Measurements from ENCODE around the gene RPS28. TPM values are rescaled to one million over a fixed set of nuclear protein-coding genes. Genes with fewer than 3 reads are reported as not detected.

The RPS28 gene
- total and polyA plus RNA-seq, 12 donors: 883 to 1,375 (median 1,088) TPM

GRCh38 chr19:8367327-8368001 lies 46.2 kb downstream of the RPS28 start:
- Histone ChIP-seq H3K4me1 (peaks cover 17 to 79% (median 54%) of the 10 kb centered on the region in 9 donors), H3K9me3 (no peaks in the 10 kb centered on the region), H3K36me3 (peaks cover 0 to 49% (median 0%) of the 10 kb centered on the region in 9 donors), H3K27me3 (peaks cover 0 to 30% (median 0%) of the 10 kb centered on the region in 7 donors), H3K27ac (peak overlapping the region in 9 of 10 donors; percentile 31 to 93 (median 78)), H3K4me3 (peak overlapping the region in 7 of 10 donors; percentile 13 to 79 (median 23))
- intact Hi-C loops (cut with DNase I): loop anchor here in 3 of 10 donors (1.0 to 2.0 kb wide), 3 partner anchors 23 to 25 kb away; partner anchors contain the start of gene RAB11B (in 2 of the 3)
- peak; percentile 90 to 91 for DNase-seq
- 20 to 22% methylated on average over 23 of the region's 23 CpGs for WGBS, 2 donors
- no peak for TF ChIP-seq CTCF (IDR thresholded peaks at IDR 0.05)
- ATAC-seq: peak; percentile 36 to 81 (median 66)

GRCh38 chr19:8370176-8371010 lies 49.1 kb downstream of the RPS28 start:
- WGBS, 2 donors: 84 to 87% methylated on average over 19 of the region's 19 CpGs
- TF ChIP-seq CTCF (IDR thresholded peaks at IDR 0.05): no peak
- no peaks in the 10 kb centered on the region for H3K9me3 ChIP-seq
- ATAC-seq: peak in 5 of 8 donors; percentile 18 to 41 (median 34)
- H3K27me3 ChIP-seq: peaks cover 0 to 7% (median 0%) of the 10 kb centered on the region in 7 donors
- H3K36me3 ChIP-seq: peaks cover 0 to 72% (median 4%) of the 10 kb centered on the region in 9 donors
- H3K4me1 ChIP-seq: peaks cover 12 to 57% (median 28%) of the 10 kb centered on the region in 9 donors
- intact Hi-C loops (cut with DNase I): no loop called here
- H3K27ac ChIP-seq: peak overlapping the region in 4 of 10 donors; percentile 15 to 60 (median 29)
- no peak for DNase-seq
- no peak overlapping the region for H3K4me3 ChIP-seq

GRCh38 chr19:8371011-8371804 lies 49.9 kb downstream of the RPS28 start:
- H3K4me3 ChIP-seq: no peak overlapping the region
- H3K27ac ChIP-seq: peak overlapping the region in 5 of 10 donors; percentile 19 to 60 (median 33)
- peaks cover 0 to 72% (median 4%) of the 10 kb centered on the region in 9 donors for H3K36me3 ChIP-seq
- no peak for TF ChIP-seq CTCF (IDR thresholded peaks at IDR 0.05)
- peak in 1 of 8 donors; percentile 0 for ATAC-seq
- peaks cover 12 to 51% (median 28%) of the 10 kb centered on the region in 9 donors for H3K4me1 ChIP-seq
- intact Hi-C loops (cut with DNase I): no loop called here
- no peaks in the 10 kb centered on the region for H3K9me3 ChIP-seq
- H3K27me3 ChIP-seq: no peaks in the 10 kb centered on the region
- 80 to 82% methylated on average over 28 of the region's 28 CpGs for WGBS, 2 donors
- DNase-seq: no peak

Other genes starting within 250 kb of the RPS28 start
- under 1 TPM in 3 of 10 donors, not detected in 7; 0.05 to 0.26 (median 0.06) TPM for gene FBN3, start 171.9 kb upstream of the RPS28 start, total RNA-seq
- not detected for gene FBN3, start 171.9 kb upstream of the RPS28 start, polyA plus RNA-seq
- 10 to 100 TPM; 13.9 to 25.0 (median 17.7) TPM for gene CERS4, start 112.1 kb upstream of the RPS28 start, total RNA-seq
- 10 to 100 TPM; 19.5 to 28.9 TPM for gene CERS4, start 112.1 kb upstream of the RPS28 start, polyA plus RNA-seq
- 10 to 100 TPM; 20.3 to 38.9 (median 26.0) TPM for gene CD320, start 13.1 kb upstream of the RPS28 start, total RNA-seq
- gene CD320, start 13.1 kb upstream of the RPS28 start, polyA plus RNA-seq: 10 to 100 TPM; 50.8 to 81.2 TPM
- gene NDUFA7, start 121 bp upstream of the RPS28 start, total RNA-seq: 100 to 1,000 TPM in 5 of 10 donors, 10 to 100 TPM in 5; 74.7 to 124 (median 99.7) TPM
- gene NDUFA7, start 121 bp upstream of the RPS28 start, polyA plus RNA-seq: 100 to 1,000 TPM; 227 to 436 TPM
- gene KANK3, start 21.8 kb downstream of the RPS28 start, total RNA-seq: 10 to 100 TPM; 10.2 to 26.1 (median 16.7) TPM
- gene KANK3, start 21.8 kb downstream of the RPS28 start, polyA plus RNA-seq: 10 to 100 TPM; 23.8 to 34.0 TPM
- gene ANGPTL4, start 42.7 kb downstream of the RPS28 start, total RNA-seq: 100 to 1,000 TPM in 1 of 10 donors, 10 to 100 TPM in 1, 1 to 10 TPM in 8; 1.5 to 154 (median 4.5) TPM
- gene ANGPTL4, start 42.7 kb downstream of the RPS28 start, polyA plus RNA-seq: 10 to 100 TPM; 11.3 to 28.7 TPM
- gene RAB11B, start 68.9 kb downstream of the RPS28 start, total RNA-seq: 100 to 1,000 TPM; 140 to 178 (median 159) TPM
- 100 to 1,000 TPM; 111 to 112 TPM for gene RAB11B, start 68.9 kb downstream of the RPS28 start, polyA plus RNA-seq
- gene MARCHF2, start 91.8 kb downstream of the RPS28 start, total RNA-seq: 100 to 1,000 TPM in 1 of 10 donors, 10 to 100 TPM in 9; 70.4 to 104 (median 90.8) TPM
- 10 to 100 TPM; 49.2 to 67.5 TPM for gene MARCHF2, start 91.8 kb downstream of the RPS28 start, polyA plus RNA-seq
- gene HNRNPM, start 123.5 kb downstream of the RPS28 start, total RNA-seq: 100 to 1,000 TPM in 2 of 10 donors, 10 to 100 TPM in 8; 87.4 to 127 (median 93.9) TPM
- 100 to 1,000 TPM in 1 of 2 donors, 10 to 100 TPM in 1; 48.5 to 123 TPM for gene HNRNPM, start 123.5 kb downstream of the RPS28 start, polyA plus RNA-seq
- gene PRAM1, start 181.1 kb downstream of the RPS28 start, total RNA-seq: 1 to 10 TPM in 2 of 10 donors, under 1 TPM in 8; 0.28 to 3.2 (median 0.52) TPM
- gene PRAM1, start 181.1 kb downstream of the RPS28 start, polyA plus RNA-seq: under 1 TPM; 0.36 to 0.66 TPM
- 10 to 100 TPM; 11.7 to 20.9 (median 17.1) TPM for gene ZNF414, start 192.7 kb downstream of the RPS28 start, total RNA-seq
- 10 to 100 TPM; 19.7 to 34.3 TPM for gene ZNF414, start 192.7 kb downstream of the RPS28 start, polyA plus RNA-seq

Data from heart right ventricle (tissue), 16 donors.